NT2/D1 (cell line): ENCODE results near the gene EPHA3.

Source experiments
- SUZ12 ChIP-seq: IDR thresholded peaks from 2 replicates; pipeline ENCODE4 v1.6.1; 2011; ENCODE audit not compliant: insufficient read length, insufficient read depth; ENCODE audit errors: extremely low read depth
- ZNF274 ChIP-seq: IDR thresholded peaks from 2 replicates; pipeline ENCODE4 v1.6.1; 2011; ENCODE audit warnings: mild to moderate bottlenecking, low read depth, low read length

DNA sequence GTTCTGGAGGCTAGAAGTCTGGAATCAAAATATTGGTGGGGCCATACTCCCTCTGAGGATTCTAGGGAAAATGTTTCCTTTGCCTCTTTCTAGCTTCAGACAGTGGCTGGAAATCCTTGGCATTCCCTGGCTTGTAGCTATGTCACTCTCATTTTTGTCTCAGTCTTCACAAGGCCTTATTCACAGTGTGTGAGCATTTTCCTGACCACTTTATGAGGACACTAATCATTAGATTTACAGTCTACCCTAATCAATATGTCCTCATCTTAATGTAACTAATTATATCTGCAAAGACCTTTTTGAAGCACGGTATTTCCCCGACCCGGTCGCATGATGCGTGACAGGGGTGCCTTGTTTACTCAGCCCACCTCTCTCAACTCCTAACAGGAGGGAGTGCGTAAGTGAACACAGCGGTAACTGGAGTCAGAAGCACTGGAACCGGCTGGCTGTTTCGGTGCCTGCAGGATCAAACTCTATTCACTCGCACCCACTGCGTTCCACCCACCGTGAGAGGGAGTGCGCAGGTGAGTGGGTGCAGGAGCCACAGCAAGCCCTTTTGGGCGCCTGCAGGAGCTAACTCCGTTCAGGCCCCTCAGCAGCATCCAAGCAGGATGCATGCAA lies 155.0 kb downstream of the EPHA3 start:
- TF ChIP-seq SUZ12 (no peak), ZNF274 (no peak)
